Measurements from ENCODE around the gene TENM4.

GRCh38 chr11:79296141-79296540 is 144.7 kb downstream of the TENM4 start:
- no peak for TF ChIP-seq MAFK (IDR thresholded peaks at IDR 0.05; ENCODE audit: low read depth, low read length)
- TF ChIP-seq JUN (IDR thresholded peaks at IDR 0.05; ENCODE audit: low read depth, low read length) = no peak
- no peak for TF ChIP-seq SRF (IDR thresholded peaks at IDR 0.05; ENCODE audit: low read depth, low read length)
- TF ChIP-seq CTCF (IDR thresholded peaks at IDR 0.05; ENCODE audit: control extremely low read depth in 1 of 3, insufficient read depth in 1 of 3, low read depth in 1 of 3, low read length in 3 of 3) = no peak
- TF ChIP-seq POLR2AphosphoS5 (IDR thresholded peaks at IDR 0.05; ENCODE audit: low read depth, low read length) = no peak
- TF ChIP-seq HDAC2 (IDR thresholded peaks at IDR 0.05; ENCODE audit: borderline replicate concordance in 1 of 2, low read depth in 2 of 2, low read length in 2 of 2) = no peak
